ENCODE data around the gene UGT1A1. TPM values are rescaled to one million over a fixed set of nuclear protein-coding genes. Genes with fewer than 3 reads are reported as not detected.

Gene UGT1A1
- total and polyA plus RNA-seq, 8 donors = 0.04 to 0.24 (median 0.14) TPM; not detected in 1

GRCh38 chr2:233820774-233821105 lies 60.7 kb downstream of the UGT1A1 start:
- Histone ChIP-seq H3K36me3 (no peaks in the 10 kb centered on the region), H3K27ac (no peak overlapping the region), H3K4me3 (no peak overlapping the region), H3K9me3 (peaks cover 0 to 4% of the 10 kb centered on the region in 2 donors), H3K4me1 (no peaks in the 10 kb centered on the region), H3K27me3 (no peaks in the 10 kb centered on the region)
- intact Hi-C loops (cut with DNase I) = no loop called here
- no peak for ATAC-seq
- DNase-seq = no peak
- no peak for TF ChIP-seq CTCF (IDR thresholded peaks at IDR 0.05)

GRCh38 chr2:233821196-233821595 lies 61.1 kb downstream of the UGT1A1 start:
- TF ChIP-seq CTCF (IDR thresholded peaks at IDR 0.05) = no peak
- no peak overlapping the region for H3K27ac ChIP-seq
- DNase-seq (no peak), ATAC-seq (no peak)
- no peaks in the 10 kb centered on the region for H3K27me3 ChIP-seq
- no peak overlapping the region for H3K4me3 ChIP-seq
- intact Hi-C loops (cut with DNase I) = no loop called here
- no peaks in the 10 kb centered on the region for H3K9me3 ChIP-seq
- no peaks in the 10 kb centered on the region for H3K4me1 ChIP-seq
- no peaks in the 10 kb centered on the region for H3K36me3 ChIP-seq

GRCh38 chr2:233821709-233822100 lies 61.6 kb downstream of the UGT1A1 start:
- no peak overlapping the region for H3K27ac ChIP-seq
- H3K4me3 ChIP-seq = no peak overlapping the region
- ATAC-seq (no peak), DNase-seq (no peak)
- no peaks in the 10 kb centered on the region for H3K9me3 ChIP-seq
- no peaks in the 10 kb centered on the region for H3K27me3 ChIP-seq
- no peaks in the 10 kb centered on the region for H3K36me3 ChIP-seq
- H3K4me1 ChIP-seq = no peaks in the 10 kb centered on the region
- intact Hi-C loops (cut with DNase I) = no loop called here
- TF ChIP-seq CTCF (IDR thresholded peaks at IDR 0.05) = no peak

- H3K27me3 ChIP-seq = no peaks in the 10 kb centered on the region
- H3K4me3 ChIP-seq = no peak overlapping the region
- ATAC-seq (no peak), DNase-seq (no peak)
- no peak overlapping the region for H3K27ac ChIP-seq
- intact Hi-C loops (cut with DNase I) = no loop called here
- no peaks in the 10 kb centered on the region for H3K36me3 ChIP-seq
- no peaks in the 10 kb centered on the region for H3K9me3 ChIP-seq
- no peaks in the 10 kb centered on the region for H3K4me1 ChIP-seq
- no peak for TF ChIP-seq CTCF (IDR thresholded peaks at IDR 0.05)
Observed at GRCh38 chr2:233822101-233822771, 62.2 kb downstream of the UGT1A1 start.

Other genes with a start within 250 kb of the UGT1A1 start
- gene USP40, start 193.5 kb upstream of the UGT1A1 start, total RNA-seq = 10 to 100 TPM; 40.0 to 43.1 TPM
- gene USP40, start 193.5 kb upstream of the UGT1A1 start, polyA plus RNA-seq (ENCODE audit: insufficient read length in 6 of 6) = 10 to 100 TPM; 41.4 to 60.5 (median 46.8) TPM
- gene UGT1A8, start 142.6 kb upstream of the UGT1A1 start, total RNA-seq = not detected
- gene UGT1A8, start 142.6 kb upstream of the UGT1A1 start, polyA plus RNA-seq (ENCODE audit: insufficient read length in 6 of 6) = not detected
- gene UGT1A10, start 123.8 kb upstream of the UGT1A1 start, total RNA-seq = not detected
- not detected for gene UGT1A10, start 123.8 kb upstream of the UGT1A1 start, polyA plus RNA-seq (ENCODE audit: insufficient read length in 6 of 6)
- gene UGT1A9, start 88.4 kb upstream of the UGT1A1 start, total RNA-seq = not detected
- gene UGT1A9, start 88.4 kb upstream of the UGT1A1 start, polyA plus RNA-seq (ENCODE audit: insufficient read length in 6 of 6) = not detected
- gene UGT1A7, start 78.4 kb upstream of the UGT1A1 start, total RNA-seq = not detected
- gene UGT1A7, start 78.4 kb upstream of the UGT1A1 start, polyA plus RNA-seq (ENCODE audit: insufficient read length in 6 of 6) = not detected
- 1 to 10 TPM in 1 of 2 donors, not detected in 1; 1.7 TPM for gene UGT1A6, start 67.4 kb upstream of the UGT1A1 start, total RNA-seq
- under 1 TPM in 4 of 6 donors, not detected in 2; 0.10 to 0.18 (median 0.13) TPM for gene UGT1A6, start 67.4 kb upstream of the UGT1A1 start, polyA plus RNA-seq (ENCODE audit: insufficient read length in 6 of 6)
- gene UGT1A5, start 47.4 kb upstream of the UGT1A1 start, total RNA-seq = under 1 TPM in 1 of 2 donors, not detected in 1; 0.10 TPM
- not detected for gene UGT1A5, start 47.4 kb upstream of the UGT1A1 start, polyA plus RNA-seq (ENCODE audit: insufficient read length in 6 of 6)
- not detected for gene UGT1A4, start 41.5 kb upstream of the UGT1A1 start, total RNA-seq
- gene UGT1A4, start 41.5 kb upstream of the UGT1A1 start, polyA plus RNA-seq (ENCODE audit: insufficient read length in 6 of 6) = not detected
- gene UGT1A3, start 31.2 kb upstream of the UGT1A1 start, total RNA-seq = not detected
- gene UGT1A3, start 31.2 kb upstream of the UGT1A1 start, polyA plus RNA-seq (ENCODE audit: insufficient read length in 6 of 6) = not detected
- under 1 TPM in 1 of 2 donors, not detected in 1; 0.32 TPM for gene MROH2A, start 18.1 kb downstream of the UGT1A1 start, total RNA-seq
- under 1 TPM; 0.27 to 0.77 (median 0.66) TPM for gene MROH2A, start 18.1 kb downstream of the UGT1A1 start, polyA plus RNA-seq (ENCODE audit: insufficient read length in 6 of 6)
- gene HJURP, start 94.3 kb downstream of the UGT1A1 start, total RNA-seq = 1 to 10 TPM; 1.8 to 7.1 TPM
- 10 to 100 TPM; 16.1 to 38.8 (median 23.7) TPM for gene HJURP, start 94.3 kb downstream of the UGT1A1 start, polyA plus RNA-seq (ENCODE audit: insufficient read length in 6 of 6)
- gene TRPM8, start 157.1 kb downstream of the UGT1A1 start, total RNA-seq = not detected
- under 1 TPM in 5 of 6 donors, not detected in 1; 0.14 to 0.40 (median 0.16) TPM for gene TRPM8, start 157.1 kb downstream of the UGT1A1 start, polyA plus RNA-seq (ENCODE audit: insufficient read length in 6 of 6)